Neural progenitor cell (in vitro differentiated cells): Measurements from ENCODE around the gene PCSK5. TPM values are rescaled to one million over a fixed set of nuclear protein-coding genes. Genes with fewer than 3 reads are reported as not detected.

Experiments used
- DNase-seq: peaks from one replicate; pipeline ENCODE4 v3.0.0-alpha.2; 2016; ENCODE audit warnings: low spot score
- H2AFZ ChIP-seq: fragments of 200-600 bp; sonication (generic); replicated peaks from 2 replicates; pipeline ENCODE4 v1.6.1; 2016; ENCODE audit warnings: antibody characterized with exemption
- H3F3A ChIP-seq: fragments of 200-600 bp; sonication (generic); 2 replicates; pipeline ENCODE4 v1.6.1; 2016; ENCODE audit warnings: antibody characterized with exemption, low read depth
- H3K27ac ChIP-seq: fragments of 200-600 bp; sonication (generic); 2 replicates; pipeline ENCODE4 v1.5.1; 2016; ENCODE audit warnings: mild to moderate bottlenecking
- H3K27me3 ChIP-seq: fragments of 200-600 bp; sonication (generic); 2 replicates; pipeline ENCODE4 v1.6.1; 2016; ENCODE audit warnings: mild to moderate bottlenecking, moderate library complexity
- H3K36me3 ChIP-seq: fragments of 200-600 bp; sonication (generic); 2 replicates; pipeline ENCODE4 v1.5.1; 2016
- H3K4me1 ChIP-seq: fragments of 200-600 bp; sonication (generic); 2 replicates; pipeline ENCODE4 v1.6.1; 2016; ENCODE audit warnings: mixed run types
- H3K4me2 ChIP-seq: fragments of 200-600 bp; sonication (generic); 2 replicates; pipeline ENCODE4 v1.6.1; 2016
- H3K4me3 ChIP-seq: fragments of 200-600 bp; sonication (generic); 2 replicates; pipeline ENCODE4 v1.5.1; 2016
- H3K79me2 ChIP-seq: fragments of 200-600 bp; sonication (generic); 2 replicates; pipeline ENCODE4 v1.6.1; 2016; ENCODE audit warnings: low read depth
- H3K9ac ChIP-seq: fragments of 200-600 bp; sonication (generic); 2 replicates; pipeline ENCODE4 v1.6.1; 2016
- H3K9me3 ChIP-seq: fragments of 200-600 bp; sonication (generic); 2 replicates; pipeline ENCODE4 v1.5.1; 2016; ENCODE audit warnings: low read depth
- H4K20me1 ChIP-seq: fragments of 200-600 bp; sonication (generic); 2 replicates; pipeline ENCODE4 v1.6.1; 2016; ENCODE audit warnings: low read depth
- H3K27ac Mint-ChIP-seq: 3 replicates; pipeline ENCODE4 v1.8.0; 2021; ENCODE audit warnings: mixed read lengths
- H3K27me3 Mint-ChIP-seq: 2 replicates; pipeline ENCODE4 v1.8.0; 2022; ENCODE audit warnings: low read depth, mild to moderate bottlenecking, inconsistent platforms, moderate library complexity, mixed read lengths; ENCODE audit not compliant: insufficient read depth
- H3K36me3 Mint-ChIP-seq: 3 replicates; pipeline ENCODE4 v1.8.0; 2021; ENCODE audit warnings: mixed read lengths
- H3K4me1 Mint-ChIP-seq: 3 replicates; pipeline ENCODE4 v1.8.0; 2021; ENCODE audit warnings: mixed read lengths
- H3K4me3 Mint-ChIP-seq: 3 replicates; pipeline ENCODE4 v1.8.0; 2021; ENCODE audit warnings: mild to moderate bottlenecking, moderate library complexity, mixed read lengths
- H3K9me3 Mint-ChIP-seq: 3 replicates; pipeline ENCODE4 v1.8.0; 2020; ENCODE audit warnings: mixed read lengths
- EZH2 ChIP-seq: fragments of 200-600 bp; sonication (generic); IDR thresholded peaks from 2 replicates; pipeline ENCODE4 v1.6.1; 2017; ENCODE audit warnings: antibody characterized with exemption, mild to moderate bottlenecking, moderate library complexity
- EZH2phosphoT487 ChIP-seq: fragments of 200-600 bp; sonication (generic); IDR thresholded peaks from 2 replicates; pipeline ENCODE4 v1.6.1; 2017; ENCODE audit warnings: antibody characterized with exemption
- total RNA-seq: library from RNA; depleted of rRNA; stranded (reverse); fragments of >200 nt; gene quantifications from 2 replicates; pipeline ENCODE4 v1.2.3, GENCODE V29; 2015; ENCODE audit warnings: low replicate concordance
- TF ChIP-seq, protein P1 (sequence below): fragments of 200-600 bp; sonication (generic); IDR thresholded peaks from 2 replicates; pipeline ENCODE4 v1.5.1; 2017; ENCODE audit warnings: antibody characterized with exemption, mild to moderate bottlenecking

PCSK5 gene
- total RNA-seq, 1 donor from 2014 or later, result 23.4 TPM

DNA sequence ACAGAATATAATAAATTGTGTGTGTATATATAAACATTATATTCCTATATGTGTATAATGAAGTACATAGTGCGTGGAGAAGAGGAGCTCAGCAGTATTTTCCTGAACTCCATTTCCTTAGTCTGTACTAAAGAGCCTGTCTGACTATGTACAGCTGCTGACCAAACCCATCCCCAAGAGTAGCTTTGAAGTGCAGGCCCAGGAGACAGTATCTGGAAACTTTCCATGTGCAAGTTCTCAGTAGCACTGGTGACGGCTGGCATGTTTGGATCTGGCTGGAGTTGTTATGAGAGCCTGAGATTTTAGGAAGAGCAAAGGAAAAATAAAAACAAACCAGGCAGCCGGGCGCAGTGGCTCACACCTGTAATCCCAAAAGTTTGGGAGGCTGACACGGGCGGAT is 259.5 kb downstream of the PCSK5 start:
- no peak for TF ChIP-seq EZH2
- TF ChIP-seq, protein P1, sequence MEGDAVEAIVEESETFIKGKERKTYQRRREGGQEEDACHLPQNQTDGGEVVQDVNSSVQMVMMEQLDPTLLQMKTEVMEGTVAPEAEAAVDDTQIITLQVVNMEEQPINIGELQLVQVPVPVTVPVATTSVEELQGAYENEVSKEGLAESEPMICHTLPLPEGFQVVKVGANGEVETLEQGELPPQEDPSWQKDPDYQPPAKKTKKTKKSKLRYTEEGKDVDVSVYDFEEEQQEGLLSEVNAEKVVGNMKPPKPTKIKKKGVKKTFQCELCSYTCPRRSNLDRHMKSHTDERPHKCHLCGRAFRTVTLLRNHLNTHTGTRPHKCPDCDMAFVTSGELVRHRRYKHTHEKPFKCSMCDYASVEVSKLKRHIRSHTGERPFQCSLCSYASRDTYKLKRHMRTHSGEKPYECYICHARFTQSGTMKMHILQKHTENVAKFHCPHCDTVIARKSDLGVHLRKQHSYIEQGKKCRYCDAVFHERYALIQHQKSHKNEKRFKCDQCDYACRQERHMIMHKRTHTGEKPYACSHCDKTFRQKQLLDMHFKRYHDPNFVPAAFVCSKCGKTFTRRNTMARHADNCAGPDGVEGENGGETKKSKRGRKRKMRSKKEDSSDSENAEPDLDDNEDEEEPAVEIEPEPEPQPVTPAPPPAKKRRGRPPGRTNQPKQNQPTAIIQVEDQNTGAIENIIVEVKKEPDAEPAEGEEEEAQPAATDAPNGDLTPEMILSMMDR, result no peak
- no peak for TF ChIP-seq EZH2phosphoT487
- Mint-ChIP-seq H3K4me1 (peaks cover 7% of the 10 kb centered on the region), H3K9me3 (no peaks in the 10 kb centered on the region), H3K27ac (no peak overlapping the region), H3K4me3 (no peak overlapping the region), H3K27me3 (no peaks in the 10 kb centered on the region), H3K36me3 (no peaks in the 10 kb centered on the region)
- H4K20me1 ChIP-seq, result no peaks in the 10 kb centered on the region
- H3K4me3 ChIP-seq, result no peak overlapping the region
- H3K4me2 ChIP-seq, result no peak overlapping the region
- no peaks in the 10 kb centered on the region for H3K27me3 ChIP-seq
- H3K9me3 ChIP-seq, result no peaks in the 10 kb centered on the region
- H3K36me3 ChIP-seq, result no peaks in the 10 kb centered on the region
- no peak overlapping the region for H3K27ac ChIP-seq
- H3F3A ChIP-seq, result peaks cover 6% of the 10 kb centered on the region
- H3K9ac ChIP-seq, result no peak overlapping the region
- DNase-seq, result no peak
- no peaks in the 10 kb centered on the region for H3K79me2 ChIP-seq
- no peak overlapping the region for H2AFZ ChIP-seq
- H3K4me1 ChIP-seq, result peaks cover 17% of the 10 kb centered on the region

DNA sequence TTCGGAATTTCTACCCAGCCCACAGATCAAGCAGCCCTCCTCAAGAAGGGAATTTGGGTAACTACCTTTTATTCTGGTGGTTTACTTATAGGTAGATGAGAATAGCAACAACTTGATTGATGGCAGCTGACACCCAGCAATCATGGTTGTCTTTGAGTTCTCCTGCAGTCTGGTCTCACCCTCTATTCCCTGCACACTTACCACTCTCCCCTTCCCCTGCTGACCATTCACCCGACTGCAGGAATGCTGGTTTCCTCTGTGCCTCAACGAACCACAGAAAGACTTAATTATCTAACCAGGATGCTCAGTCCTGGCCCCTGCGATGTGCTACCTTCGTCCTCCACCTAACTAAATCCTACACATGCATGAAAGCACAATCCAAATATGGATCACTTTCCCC is 260.8 kb downstream of the PCSK5 start:
- no peak overlapping the region for H3K27ac Mint-ChIP-seq
- no peak for DNase-seq
- H3K36me3 ChIP-seq, result no peaks in the 10 kb centered on the region
- no peaks in the 10 kb centered on the region for H3K27me3 ChIP-seq
- H3F3A ChIP-seq, result peaks cover 6% of the 10 kb centered on the region
- no peaks in the 10 kb centered on the region for H4K20me1 ChIP-seq
- TF ChIP-seq EZH2 (no peak), EZH2phosphoT487 (no peak)
- TF ChIP-seq, protein P1, result no peak
- H3K4me1 ChIP-seq, result peaks cover 17% of the 10 kb centered on the region
- no peaks in the 10 kb centered on the region for H3K36me3 Mint-ChIP-seq
- H3K27ac ChIP-seq, result no peak overlapping the region
- no peak overlapping the region for H3K4me2 ChIP-seq
- peaks cover 7% of the 10 kb centered on the region for H3K4me1 Mint-ChIP-seq
- H3K27me3 Mint-ChIP-seq, result no peaks in the 10 kb centered on the region
- no peak overlapping the region for H3K9ac ChIP-seq
- H3K79me2 ChIP-seq, result no peaks in the 10 kb centered on the region
- H3K9me3 ChIP-seq, result no peaks in the 10 kb centered on the region
- H3K4me3 Mint-ChIP-seq, result no peak overlapping the region
- no peak overlapping the region for H3K4me3 ChIP-seq
- H3K9me3 Mint-ChIP-seq, result no peaks in the 10 kb centered on the region
- no peak overlapping the region for H2AFZ ChIP-seq

DNA sequence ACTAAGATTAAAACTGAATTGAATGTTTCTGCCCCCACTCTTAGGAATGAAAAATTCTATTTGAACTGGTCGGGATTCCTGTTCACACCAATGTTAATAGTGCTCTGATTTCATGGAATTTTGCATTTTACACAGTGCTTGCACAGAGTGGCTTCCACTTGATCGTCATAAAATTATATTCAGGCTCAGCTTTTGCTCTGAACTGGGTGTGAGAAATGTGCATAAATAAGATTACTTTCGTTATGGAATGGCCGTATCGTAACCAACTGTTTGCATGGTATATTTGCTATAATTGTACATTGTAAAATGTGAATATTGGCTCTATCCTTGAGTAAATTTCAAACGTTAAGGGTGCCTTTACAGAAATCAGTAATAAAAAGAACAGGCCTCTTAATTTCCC is 262.9 kb downstream of the PCSK5 start:
- Mint-ChIP-seq H3K9me3 (no peaks in the 10 kb centered on the region), H3K36me3 (peaks cover 3% of the 10 kb centered on the region), H3K27me3 (no peaks in the 10 kb centered on the region), H3K4me3 (no peak overlapping the region), H3K4me1 (peaks cover 7% of the 10 kb centered on the region), H3K27ac (no peak overlapping the region)
- no peak for DNase-seq
- TF ChIP-seq, protein P1, result no peak
- no peak for TF ChIP-seq EZH2phosphoT487
- TF ChIP-seq EZH2, result no peak
- Histone ChIP-seq H3K4me1 (peaks cover 5% of the 10 kb centered on the region), H3K9me3 (no peaks in the 10 kb centered on the region), H3K27me3 (no peaks in the 10 kb centered on the region), H3K79me2 (no peaks in the 10 kb centered on the region), H3K4me2 (no peak overlapping the region), H3K9ac (no peak overlapping the region), H3K4me3 (no peak overlapping the region), H3K36me3 (no peaks in the 10 kb centered on the region), H2AFZ (no peak overlapping the region), H4K20me1 (no peaks in the 10 kb centered on the region), H3F3A (no peaks in the 10 kb centered on the region), H3K27ac (no peak overlapping the region)
